Activated naive CD4-positive, alpha-beta T cell treated with anti-CD3 and anti-CD28 coated beads, Interleukin-2, amount 50 U/mL, for 72 hours (primary cell): ENCODE data around the gene SAMD8. TPM values are rescaled to one million over a fixed set of nuclear protein-coding genes. Genes with fewer than 3 reads are reported as not detected.
"Not testable (repeated sequence)": the region's sequence is repeated elsewhere in the genome, so short reads cannot be mapped to it uniquely, and the experiment has no call there.

Experiments
- ATAC-seq, 2 donors: fragments of 150-1000 bp; cut with Tn5 transposase; 2 replicates each; pipeline ENCODE4 v1.10.0; 2021; ENCODE audit warnings: mild to moderate bottlenecking in 2 of 2, moderate library complexity in 2 of 2
- DNase-seq, 2 donors: peaks; one replicate each; pipeline ENCODE4 v3.0.0; 2021 to 2022; ENCODE audit warnings: low spot score in 2 of 2
- H3K27ac Mint-ChIP-seq, 2 donors: one replicate each; pipeline ENCODE4 v1.8.0; 2022; ENCODE audit warnings: mild to moderate bottlenecking in 2 of 2, mixed read lengths in 2 of 2
- H3K36me3 Mint-ChIP-seq, 2 donors: one replicate each; pipeline ENCODE4 v1.8.0; 2022; ENCODE audit warnings: mixed read lengths in 2 of 2
- H3K9me3 Mint-ChIP-seq, 2 donors: one replicate each; pipeline ENCODE4 v1.8.0; 2022; ENCODE audit warnings: mixed read lengths in 2 of 2
- total RNA-seq, 2 donors: library from RNA; stranded (reverse); gene quantifications; one replicate each; pipeline ENCODE4 v1.2.3, GENCODE V29; 2022

SAMD8 gene
- total RNA-seq, 2 donors from 2014 or later: 24.9 to 32.2 TPM

GRCh38 chr10:75145590-75145989, 34.1 kb downstream of the SAMD8 start:
- Mint-ChIP-seq H3K36me3 (peaks cover 0 to 4% of the 10 kb centered on the region in 2 donors), H3K9me3 (no peaks in the 10 kb centered on the region), H3K27ac (no peak overlapping the region)
- ATAC-seq (no peak), DNase-seq (no peak)

- no peak for ATAC-seq
- H3K36me3 Mint-ChIP-seq: peaks cover 0 to 12% of the 10 kb centered on the region in 2 donors
- no peak for DNase-seq
- no peaks in the 10 kb centered on the region for H3K9me3 Mint-ChIP-seq
- peak overlapping the region in 1 of 2 donors; percentile 19 for H3K27ac Mint-ChIP-seq
These were observed 35.3 kb downstream of the SAMD8 start for GRCh38 chr10:75146780-75147179.

DNA sequence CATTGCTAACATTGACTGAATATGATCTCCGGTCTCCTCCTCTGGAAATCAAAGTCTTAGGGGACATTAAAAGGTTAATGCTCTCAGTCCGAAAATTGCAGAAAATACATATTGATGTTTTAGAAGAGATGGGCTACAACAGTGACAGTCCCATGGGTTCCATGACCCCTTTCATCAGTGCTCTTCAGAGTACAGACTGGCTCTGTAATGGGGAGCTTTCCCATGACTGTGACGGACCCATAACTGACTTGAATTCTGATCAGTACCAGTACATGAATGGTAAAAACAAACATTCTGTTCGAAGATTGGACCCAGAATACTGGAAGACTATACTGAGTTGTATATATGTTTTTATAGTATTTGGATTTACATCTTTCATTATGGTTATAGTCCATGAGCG, 39.2 kb downstream of the SAMD8 start:
- ATAC-seq: no peak
- Mint-ChIP-seq H3K27ac (no peak overlapping the region), H3K36me3 (peaks cover 11 to 24% of the 10 kb centered on the region in 2 donors), H3K9me3 (no peaks in the 10 kb centered on the region)
- DNase-seq: no peak

GRCh38 chr10:75159519-75159918, 48.1 kb downstream of the SAMD8 start:
- no peak for DNase-seq
- peak in 1 of 2 donors; percentile 61 for ATAC-seq
- Mint-ChIP-seq H3K36me3 (peaks cover 9 to 10% of the 10 kb centered on the region in 2 donors), H3K9me3 (no peaks in the 10 kb centered on the region), H3K27ac (peak overlapping the region; percentile 10 to 16)

GRCh38 chr10:75165684-75166622, 54.5 kb downstream of the SAMD8 start:
- Mint-ChIP-seq H3K27ac (peak overlapping the region; percentile 81 to 91), H3K36me3 (peaks cover 0 to 22% of the 10 kb centered on the region in 2 donors)
- peak; percentile 74 to 96 for ATAC-seq

GRCh38 chr10:75166623-75166972, 55.1 kb downstream of the SAMD8 start:
- peaks cover 0 to 22% of the 10 kb centered on the region in 2 donors for H3K36me3 Mint-ChIP-seq
- ATAC-seq (no peak), DNase-seq (no peak)
- H3K27ac Mint-ChIP-seq: peak overlapping the region; percentile 65 to 81
- H3K9me3 Mint-ChIP-seq: no peaks in the 10 kb centered on the region

More at GRCh38 chr10:75165684-75166622, 54.5 kb downstream of the SAMD8 start:
- H3K9me3 Mint-ChIP-seq: no peaks in the 10 kb centered on the region
- DNase-seq: no peak

GRCh38 chr10:75168275-75168674, 56.8 kb downstream of the SAMD8 start:
- DNase-seq (no peak), ATAC-seq (no peak)
- H3K27ac Mint-ChIP-seq: peak overlapping the region; percentile 31 to 81
- no peaks in the 10 kb centered on the region for H3K9me3 Mint-ChIP-seq
- H3K36me3 Mint-ChIP-seq: peaks cover 0 to 22% of the 10 kb centered on the region in 2 donors

GRCh38 chr10:75170215-75170614, 58.8 kb downstream of the SAMD8 start:
- Mint-ChIP-seq H3K36me3 (peaks cover 0 to 22% of the 10 kb centered on the region in 2 donors), H3K27ac (no peak overlapping the region), H3K9me3 (no peaks in the 10 kb centered on the region)
- DNase-seq: no peak
- ATAC-seq: no peak

GRCh38 chr10:75175046-75175445, 63.6 kb downstream of the SAMD8 start:
- DNase-seq (no peak), ATAC-seq (no peak)
- Mint-ChIP-seq H3K27ac (no peak overlapping the region), H3K36me3 (peaks cover 6 to 15% of the 10 kb centered on the region in 2 donors), H3K9me3 (no peaks in the 10 kb centered on the region)

- no peak for ATAC-seq
- DNase-seq: no peak
- Mint-ChIP-seq H3K9me3 (no peaks in the 10 kb centered on the region), H3K36me3 (peaks cover 6 to 11% of the 10 kb centered on the region in 2 donors), H3K27ac (no peak overlapping the region)
These were observed 64.6 kb downstream of the SAMD8 start for GRCh38 chr10:75176046-75176445.

DNA sequence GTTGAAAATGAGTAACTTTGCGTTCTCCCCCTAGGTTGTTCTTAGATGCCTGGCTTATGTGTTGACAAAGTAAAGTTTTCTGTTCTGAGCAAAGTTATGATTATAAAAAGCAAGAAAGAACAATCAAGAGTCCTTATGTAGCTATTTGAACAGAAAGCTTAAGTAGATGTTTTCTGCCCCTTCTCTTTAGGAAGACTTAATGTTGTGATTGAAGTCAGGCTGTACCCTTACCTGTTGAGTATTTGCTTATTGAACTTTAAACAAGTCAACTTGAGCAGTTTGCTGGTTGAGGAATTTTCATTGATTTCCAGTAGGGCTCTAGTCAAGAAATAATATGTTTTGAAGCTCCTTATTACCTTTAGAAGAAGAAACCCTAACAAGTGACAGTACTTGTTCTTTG, 65.3 kb downstream of the SAMD8 start:
- no peak for DNase-seq
- Mint-ChIP-seq H3K27ac (peak overlapping the region in 1 of 2 donors; percentile 66), H3K9me3 (no peaks in the 10 kb centered on the region), H3K36me3 (peaks cover 6 to 16% of the 10 kb centered on the region in 2 donors)
- ATAC-seq: no peak

DNA sequence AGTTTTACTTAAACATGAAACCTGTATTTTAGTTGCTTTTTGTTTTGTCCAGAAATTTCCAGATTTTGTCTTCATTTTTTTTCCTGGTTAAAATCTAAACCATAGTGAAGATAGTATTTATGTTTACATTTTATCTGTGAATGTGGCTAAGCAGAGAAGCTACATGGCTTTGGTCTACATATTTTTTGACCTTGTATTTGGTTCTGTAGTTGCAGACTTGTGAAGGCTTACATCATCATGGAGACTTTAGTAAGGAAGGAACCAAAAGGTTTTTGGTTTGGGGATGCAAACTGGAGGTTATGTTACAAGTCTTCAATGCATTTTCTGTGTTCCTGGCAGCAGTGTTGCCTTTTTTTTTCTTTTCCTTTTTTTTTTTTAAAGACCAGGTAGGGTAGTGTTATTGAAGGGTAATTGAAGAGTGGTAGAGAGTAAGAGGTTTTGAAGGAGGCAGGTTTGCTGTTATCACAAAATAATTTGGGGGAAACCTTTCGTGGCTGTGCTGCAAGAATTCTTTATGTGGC, 68.3 kb downstream of the SAMD8 start:
- ATAC-seq: no peak
- no peaks in the 10 kb centered on the region for H3K9me3 Mint-ChIP-seq
- peak overlapping the region; percentile 60 to 70 for H3K27ac Mint-ChIP-seq
- peaks cover 6 to 16% of the 10 kb centered on the region in 2 donors for H3K36me3 Mint-ChIP-seq
- DNase-seq: no peak

DNA sequence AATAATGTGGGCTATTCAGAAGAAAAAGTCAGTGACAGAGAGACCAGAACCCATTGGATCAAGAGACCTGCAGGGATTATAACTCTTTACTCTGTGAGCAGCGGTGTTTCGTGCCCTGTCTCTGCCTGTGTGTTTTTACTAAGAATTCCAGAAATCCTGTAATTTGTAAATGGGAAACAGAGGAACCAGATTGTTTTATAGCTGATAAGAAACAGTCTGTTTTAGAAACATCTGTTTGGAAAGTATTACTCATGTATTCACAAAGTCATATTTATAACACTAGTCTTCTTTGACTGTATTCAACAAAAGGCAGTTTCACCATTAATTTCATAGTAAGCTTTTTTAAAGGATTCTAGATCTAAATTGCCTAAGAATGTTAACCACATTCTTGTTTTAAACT, 69.1 kb downstream of the SAMD8 start:
- Mint-ChIP-seq H3K36me3 (peaks cover 6 to 16% of the 10 kb centered on the region in 2 donors), H3K27ac (peak overlapping the region; percentile 60 to 70), H3K9me3 (no peaks in the 10 kb centered on the region)
- peak; percentile 34 to 75 for ATAC-seq
- DNase-seq: no peak

DNA sequence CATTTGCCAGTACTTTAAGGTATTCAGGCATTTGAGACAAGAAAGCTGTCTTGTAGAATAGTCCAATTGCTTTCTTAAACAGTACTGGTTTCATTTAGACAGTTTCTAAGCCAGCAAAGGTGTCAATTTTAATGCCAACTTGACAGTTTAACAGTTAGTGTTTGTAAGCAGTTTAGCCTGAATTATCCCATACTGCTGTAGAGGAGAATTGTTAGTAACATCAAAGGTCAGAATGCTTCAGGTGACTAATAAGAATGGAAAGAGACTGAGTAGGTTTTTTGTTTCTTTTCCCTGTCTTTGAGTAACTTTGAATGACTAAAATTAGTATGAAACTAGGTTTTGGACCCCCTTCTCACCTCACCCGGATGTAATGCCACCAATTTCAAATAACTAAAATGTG, 69.6 kb downstream of the SAMD8 start:
- Mint-ChIP-seq H3K36me3 (peaks cover 3 to 15% of the 10 kb centered on the region in 2 donors), H3K27ac (no peak overlapping the region), H3K9me3 (no peaks in the 10 kb centered on the region)
- DNase-seq (no peak), ATAC-seq (peak; percentile 81 to 84)

GRCh38 chr10:75186310-75186709, 74.9 kb downstream of the SAMD8 start:
- Mint-ChIP-seq H3K36me3 (peaks cover 0 to 5% of the 10 kb centered on the region in 2 donors), H3K27ac (peak overlapping the region in 1 of 2 donors; percentile 50), H3K9me3 (no peaks in the 10 kb centered on the region)
- DNase-seq (no peak), ATAC-seq (no peak)

- Mint-ChIP-seq H3K36me3 (no peaks in the 10 kb centered on the region), H3K27ac (peak overlapping the region; percentile 30 to 55), H3K9me3 (no peaks in the 10 kb centered on the region)
- peak; percentile 80 to 87 for ATAC-seq
- peak in 1 of 2 donors; percentile 44 for DNase-seq
These were observed 76.5 kb downstream of the SAMD8 start for GRCh38 chr10:75187961-75188426.

- ATAC-seq, H3K36me3 Mint-ChIP-seq, H3K9me3 Mint-ChIP-seq, DNase-seq: not testable (repeated sequence)
- peak overlapping the region; percentile 30 to 55 for H3K27ac Mint-ChIP-seq
These were observed 77.1 kb downstream of the SAMD8 start for GRCh38 chr10:75188522-75188921.
